ENCODE measurements around the gene TRIM71. TPM values are rescaled to one million over a fixed set of nuclear protein-coding genes. Genes with fewer than 3 reads are reported as not detected.
A peak's percentile ranks its signal among the peaks of the same experiment; 100 is the strongest.

Gene TRIM71
- total and polyA plus RNA-seq, 7 donors, result not detected

GRCh38 chr3:32910954-32911353 is 93.2 kb downstream of the TRIM71 start:
- Histone ChIP-seq H3K36me3 (no peaks in the 10 kb centered on the region), H3K27ac (no peak overlapping the region), H3K9me3 (no peaks in the 10 kb centered on the region), H3K27me3 (no peaks in the 10 kb centered on the region), H3K4me3 (no peak overlapping the region), H3K4me1 (peaks cover 0 to 10% (median 7%) of the 10 kb centered on the region in 4 donors)
- WGBS, 2 donors, result 94 to 95% methylated on average over 2 of the region's 2 CpGs
- intact Hi-C loops (cut with DNase I), result no loop called here
- no peak for TF ChIP-seq POLR2A (IDR thresholded peaks at IDR 0.05)
- TF ChIP-seq POLR2AphosphoS5 (IDR thresholded peaks at IDR 0.05), result no peak
- TF ChIP-seq, protein P1, sequence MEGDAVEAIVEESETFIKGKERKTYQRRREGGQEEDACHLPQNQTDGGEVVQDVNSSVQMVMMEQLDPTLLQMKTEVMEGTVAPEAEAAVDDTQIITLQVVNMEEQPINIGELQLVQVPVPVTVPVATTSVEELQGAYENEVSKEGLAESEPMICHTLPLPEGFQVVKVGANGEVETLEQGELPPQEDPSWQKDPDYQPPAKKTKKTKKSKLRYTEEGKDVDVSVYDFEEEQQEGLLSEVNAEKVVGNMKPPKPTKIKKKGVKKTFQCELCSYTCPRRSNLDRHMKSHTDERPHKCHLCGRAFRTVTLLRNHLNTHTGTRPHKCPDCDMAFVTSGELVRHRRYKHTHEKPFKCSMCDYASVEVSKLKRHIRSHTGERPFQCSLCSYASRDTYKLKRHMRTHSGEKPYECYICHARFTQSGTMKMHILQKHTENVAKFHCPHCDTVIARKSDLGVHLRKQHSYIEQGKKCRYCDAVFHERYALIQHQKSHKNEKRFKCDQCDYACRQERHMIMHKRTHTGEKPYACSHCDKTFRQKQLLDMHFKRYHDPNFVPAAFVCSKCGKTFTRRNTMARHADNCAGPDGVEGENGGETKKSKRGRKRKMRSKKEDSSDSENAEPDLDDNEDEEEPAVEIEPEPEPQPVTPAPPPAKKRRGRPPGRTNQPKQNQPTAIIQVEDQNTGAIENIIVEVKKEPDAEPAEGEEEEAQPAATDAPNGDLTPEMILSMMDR (IDR thresholded peaks at IDR 0.05), result no peak
- TF ChIP-seq EP300 (IDR thresholded peaks at IDR 0.05), result no peak
- DNase-seq, result no peak

DNA sequence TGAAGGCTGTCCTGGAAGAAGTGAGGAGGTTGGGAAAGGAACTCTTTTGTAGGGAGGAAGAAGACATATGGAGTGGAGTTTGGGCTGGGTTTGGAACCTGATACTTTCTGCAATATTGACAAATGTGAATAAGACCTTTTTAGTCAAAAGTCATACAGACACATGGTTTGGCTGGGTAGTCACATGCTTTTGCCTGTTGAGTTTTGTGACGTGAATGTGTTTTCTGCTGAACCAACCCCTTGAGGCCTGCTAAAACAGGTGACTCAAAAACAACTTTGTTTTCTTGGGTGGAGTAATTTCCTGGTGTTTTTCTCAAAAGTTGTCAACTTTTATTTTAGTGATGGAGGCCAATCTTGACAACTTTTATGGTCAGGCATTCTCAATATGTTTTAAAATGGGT is 94.2 kb downstream of the TRIM71 start:
- TF ChIP-seq EP300 (IDR thresholded peaks at IDR 0.05) (no peak), POLR2A (IDR thresholded peaks at IDR 0.05) (no peak), POLR2AphosphoS5 (IDR thresholded peaks at IDR 0.05) (no peak)
- TF ChIP-seq, protein P1 (IDR thresholded peaks at IDR 0.05), result no peak
- Histone ChIP-seq H3K27me3 (no peaks in the 10 kb centered on the region), H3K36me3 (no peaks in the 10 kb centered on the region), H3K27ac (no peak overlapping the region), H3K4me1 (peaks cover 0 to 10% (median 7%) of the 10 kb centered on the region in 4 donors), H3K4me3 (no peak overlapping the region), H3K9me3 (no peaks in the 10 kb centered on the region)
- intact Hi-C loops (cut with DNase I), result no loop called here
- DNase-seq, result no peak
- WGBS, 2 donors, result 81 to 88% methylated on average over 1 of the region's 1 CpG

DNA sequence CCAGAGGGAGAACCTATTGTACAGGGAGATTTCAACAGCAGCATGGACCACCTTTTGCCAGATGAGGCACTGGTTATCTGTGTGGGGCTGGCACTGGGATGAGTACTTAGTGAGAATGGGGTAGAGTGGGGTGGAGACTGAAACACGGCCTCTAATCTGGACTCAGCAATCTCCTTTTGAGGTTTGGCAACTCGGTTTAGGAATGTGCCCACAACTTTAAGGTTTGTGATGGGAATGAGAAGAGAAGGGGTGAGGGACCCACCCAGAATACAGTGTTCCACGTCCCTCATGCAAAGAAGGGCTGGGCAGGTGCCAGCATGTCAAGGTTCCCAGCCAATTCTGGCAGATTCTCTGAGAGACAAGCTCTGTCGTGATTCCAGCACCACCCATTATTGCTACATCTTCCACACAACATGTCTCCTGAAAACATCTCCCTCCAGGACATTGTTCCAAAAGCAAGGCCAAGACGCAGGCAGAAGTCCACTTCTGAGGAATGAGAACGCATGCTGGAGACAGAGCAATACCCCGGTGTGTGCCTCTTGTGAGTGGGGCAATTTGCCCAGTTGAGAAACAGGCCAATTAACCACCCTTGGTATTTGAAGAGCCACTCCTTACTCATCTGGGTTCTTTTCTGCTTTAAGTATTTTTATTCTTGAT is 96.1 kb downstream of the TRIM71 start:
- peak; percentile 72 for DNase-seq
- Histone ChIP-seq H3K36me3 (no peaks in the 10 kb centered on the region), H3K4me3 (no peak overlapping the region), H3K27ac (peak overlapping the region in 3 of 4 donors; percentile 1 to 69 (median 56)), H3K9me3 (no peaks in the 10 kb centered on the region), H3K4me1 (peaks cover 0 to 10% (median 7%) of the 10 kb centered on the region in 4 donors), H3K27me3 (no peaks in the 10 kb centered on the region)
- TF ChIP-seq, protein P1 (IDR thresholded peaks at IDR 0.05), result no peak
- peak in 1 of 4 donors; percentile 12 for TF ChIP-seq POLR2AphosphoS5 (IDR thresholded peaks at IDR 0.05)
- 35 to 66% methylated on average over 7 of the region's 7 CpGs for WGBS, 2 donors
- intact Hi-C loops (cut with DNase I), result no loop called here

- no peak for TF ChIP-seq POLR2A (IDR thresholded peaks at IDR 0.05)
- no peak for TF ChIP-seq POLR2AphosphoS5 (IDR thresholded peaks at IDR 0.05)
- no peak for TF ChIP-seq EP300 (IDR thresholded peaks at IDR 0.05)
- TF ChIP-seq, protein P1 (IDR thresholded peaks at IDR 0.05), result no peak
- Histone ChIP-seq H3K9me3 (no peaks in the 10 kb centered on the region), H3K36me3 (no peaks in the 10 kb centered on the region), H3K4me3 (no peak overlapping the region), H3K27ac (no peak overlapping the region), H3K4me1 (no peaks in the 10 kb centered on the region), H3K27me3 (no peaks in the 10 kb centered on the region)
- intact Hi-C loops (cut with DNase I), result no loop called here
- DNase-seq, result no peak
- 92 to 93% methylated on average over 2 of the region's 2 CpGs for WGBS, 2 donors
Observed at GRCh38 chr3:32919920-32920319, 102.1 kb downstream of the TRIM71 start.

- no peaks in the 10 kb centered on the region for H3K36me3 ChIP-seq
- DNase-seq, result no peak
- WGBS, 2 donors, result 84 to 91% methylated on average over 7 of the region's 7 CpGs
Observed at GRCh38 chr3:32922078-32922477, 104.3 kb downstream of the TRIM71 start.

More at GRCh38 chr3:32922078-32922477, 104.3 kb downstream of the TRIM71 start:
- Histone ChIP-seq H3K4me3 (no peak overlapping the region), H3K27me3 (no peaks in the 10 kb centered on the region), H3K4me1 (no peaks in the 10 kb centered on the region), H3K9me3 (no peaks in the 10 kb centered on the region), H3K27ac (no peak overlapping the region)
- intact Hi-C loops (cut with DNase I), result no loop called here
- TF ChIP-seq EP300 (IDR thresholded peaks at IDR 0.05), result no peak
- TF ChIP-seq, protein P1 (IDR thresholded peaks at IDR 0.05), result no peak
- no peak for TF ChIP-seq POLR2A (IDR thresholded peaks at IDR 0.05)
- TF ChIP-seq POLR2AphosphoS5 (IDR thresholded peaks at IDR 0.05), result no peak
